ENCODE results near the gene SLC39A9. TPM values are rescaled to one million over a fixed set of nuclear protein-coding genes. Genes with fewer than 3 reads are reported as not detected.

The SLC39A9 gene
- total and polyA plus RNA-seq, 10 of the 15 experiments (the other 5 are each of a cell fraction or from before 2014, with no cell fraction given) = 19.9 to 109 (median 46.9) TPM

GRCh38 chr14:69360438-69361108 is 37.9 kb upstream of the SLC39A9 start (continued):
- TF ChIP-seq, protein P1, sequence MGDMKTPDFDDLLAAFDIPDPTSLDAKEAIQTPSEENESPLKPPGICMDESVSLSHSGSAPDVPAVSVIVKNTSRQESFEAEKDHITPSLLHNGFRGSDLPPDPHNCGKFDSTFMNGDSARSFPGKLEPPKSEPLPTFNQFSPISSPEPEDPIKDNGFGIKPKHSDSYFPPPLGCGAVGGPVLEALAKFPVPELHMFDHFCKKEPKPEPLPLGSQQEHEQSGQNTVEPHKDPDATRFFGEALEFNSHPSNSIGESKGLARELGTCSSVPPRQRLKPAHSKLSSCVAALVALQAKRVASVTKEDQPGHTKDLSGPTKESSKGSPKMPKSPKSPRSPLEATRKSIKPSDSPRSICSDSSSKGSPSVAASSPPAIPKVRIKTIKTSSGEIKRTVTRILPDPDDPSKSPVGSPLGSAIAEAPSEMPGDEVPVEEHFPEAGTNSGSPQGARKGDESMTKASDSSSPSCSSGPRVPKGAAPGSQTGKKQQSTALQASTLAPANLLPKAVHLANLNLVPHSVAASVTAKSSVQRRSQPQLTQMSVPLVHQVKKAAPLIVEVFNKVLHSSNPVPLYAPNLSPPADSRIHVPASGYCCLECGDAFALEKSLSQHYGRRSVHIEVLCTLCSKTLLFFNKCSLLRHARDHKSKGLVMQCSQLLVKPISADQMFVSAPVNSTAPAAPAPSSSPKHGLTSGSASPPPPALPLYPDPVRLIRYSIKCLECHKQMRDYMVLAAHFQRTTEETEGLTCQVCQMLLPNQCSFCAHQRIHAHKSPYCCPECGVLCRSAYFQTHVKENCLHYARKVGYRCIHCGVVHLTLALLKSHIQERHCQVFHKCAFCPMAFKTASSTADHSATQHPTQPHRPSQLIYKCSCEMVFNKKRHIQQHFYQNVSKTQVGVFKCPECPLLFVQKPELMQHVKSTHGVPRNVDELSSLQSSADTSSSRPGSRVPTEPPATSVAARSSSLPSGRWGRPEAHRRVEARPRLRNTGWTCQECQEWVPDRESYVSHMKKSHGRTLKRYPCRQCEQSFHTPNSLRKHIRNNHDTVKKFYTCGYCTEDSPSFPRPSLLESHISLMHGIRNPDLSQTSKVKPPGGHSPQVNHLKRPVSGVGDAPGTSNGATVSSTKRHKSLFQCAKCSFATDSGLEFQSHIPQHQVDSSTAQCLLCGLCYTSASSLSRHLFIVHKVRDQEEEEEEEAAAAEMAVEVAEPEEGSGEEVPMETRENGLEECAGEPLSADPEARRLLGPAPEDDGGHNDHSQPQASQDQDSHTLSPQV (IDR thresholded peaks at IDR 0.05) = peak; percentile 47; the same call in 1 of the 2 replicates
- TF ChIP-seq ASH2L (IDR thresholded peaks at IDR 0.05; ENCODE audit: borderline replicate concordance, low read depth) (no peak), NR2C1 (IDR thresholded peaks at IDR 0.05) (no peak), CBX3 (IDR thresholded peaks at IDR 0.05; ENCODE audit: borderline replicate concordance, low read depth) (no peak), MTA2 (IDR thresholded peaks at IDR 0.05; ENCODE audit: low read depth) (peak; percentile 64), FOXK2 (IDR thresholded peaks at IDR 0.05) (no peak), MEF2B (IDR thresholded peaks at IDR 0.05; ENCODE audit: partially characterized antibody, poor library complexity, severe bottlenecking) (peak; percentile 95), STAT1 (conservative IDR thresholded peaks at IDR 0.05) (no peak), NFYB (IDR thresholded peaks at IDR 0.05; ENCODE audit: insufficient read depth, low read depth, low read length) (no peak), NBN (IDR thresholded peaks at IDR 0.05) (peak; percentile 72; the same call in 1 of the 2 replicates), RFX5 (IDR thresholded peaks at IDR 0.05; ENCODE audit: low read depth, low read length) (no peak), PKNOX1 (IDR thresholded peaks at IDR 0.05) (peak; percentile 77), ZSCAN29 (IDR thresholded peaks at IDR 0.05) (no peak), FOS (IDR thresholded peaks at IDR 0.05; ENCODE audit: borderline replicate concordance, extremely low read depth, insufficient read length) (no peak), ZBTB40 (IDR thresholded peaks at IDR 0.05; ENCODE audit: borderline replicate concordance) (no peak), MAX (IDR thresholded peaks at IDR 0.05; ENCODE audit: low read depth, low read length) (peak; percentile 83), EP300 (IDR thresholded peaks at IDR 0.05; ENCODE audit: borderline replicate concordance in 1 of 2, control insufficient read depth in 1 of 2, low read depth in 2 of 2, low read length in 2 of 2) (0 out of 4 replicates have a peak, but pooled peaks of 1 of the 2 experiments have one; percentile 16), ZNF274 (IDR thresholded peaks at IDR 0.05; ENCODE audit: insufficient read depth, insufficient read length) (no peak)
- TF ChIP-seq, protein P2, sequence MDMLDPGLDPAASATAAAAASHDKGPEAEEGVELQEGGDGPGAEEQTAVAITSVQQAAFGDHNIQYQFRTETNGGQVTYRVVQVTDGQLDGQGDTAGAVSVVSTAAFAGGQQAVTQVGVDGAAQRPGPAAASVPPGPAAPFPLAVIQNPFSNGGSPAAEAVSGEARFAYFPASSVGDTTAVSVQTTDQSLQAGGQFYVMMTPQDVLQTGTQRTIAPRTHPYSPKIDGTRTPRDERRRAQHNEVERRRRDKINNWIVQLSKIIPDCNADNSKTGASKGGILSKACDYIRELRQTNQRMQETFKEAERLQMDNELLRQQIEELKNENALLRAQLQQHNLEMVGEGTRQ (IDR thresholded peaks at IDR 0.05; ENCODE audit: borderline replicate concordance, low read depth, low read length) = peak; percentile 72
